GM21576 (cell line): ENCODE data around the gene RAB40C.

Experiments
- ATAC-seq: cut with Tn5 transposase; IDR thresholded peaks from one replicate; pipeline ENCODE4 v1.9.1; 2021; ENCODE audit warnings: mild to moderate bottlenecking, moderate library complexity; ENCODE audit not compliant: unreplicated experiment

RAB40C gene

DNA sequence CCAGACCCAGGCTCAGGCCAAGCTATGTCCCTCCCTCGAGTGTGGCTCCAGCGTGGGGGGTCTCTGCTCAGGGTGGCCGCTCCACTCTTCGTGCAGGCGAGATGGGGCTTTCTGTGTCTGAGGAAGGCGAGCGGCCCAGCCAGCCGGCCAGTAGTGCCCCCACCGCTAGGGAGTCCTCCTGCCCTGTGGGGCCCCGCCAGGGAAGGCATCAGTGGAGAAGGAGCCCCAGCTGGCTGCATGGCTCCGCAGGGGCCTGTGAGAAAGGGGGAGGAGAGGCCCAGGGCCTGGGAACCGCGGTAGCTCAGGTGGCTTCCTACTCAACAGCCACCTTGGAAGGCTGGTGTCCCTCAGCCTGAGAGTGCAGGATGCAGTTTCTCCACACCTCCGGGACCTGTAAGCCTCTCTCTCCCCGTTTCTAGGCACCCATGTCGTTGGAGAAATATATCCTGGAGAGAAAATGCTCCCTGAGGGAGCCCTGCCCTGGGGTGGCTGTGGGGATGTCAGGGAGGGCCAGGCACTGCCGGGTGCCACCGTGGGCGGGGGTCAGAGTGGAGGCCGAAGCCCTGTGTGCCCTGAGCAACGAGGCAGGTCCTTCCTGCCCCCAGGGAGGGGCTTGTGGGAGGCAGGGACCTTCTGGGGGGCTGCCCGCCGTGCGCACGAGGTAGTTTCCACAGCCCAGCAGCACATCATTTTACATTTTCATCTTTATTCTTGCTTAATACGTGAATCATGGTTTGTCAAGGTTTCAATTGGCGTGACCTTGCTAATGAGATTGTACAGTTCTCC lies 16.8 kb upstream of the RAB40C start:
- no peak for ATAC-seq

DNA sequence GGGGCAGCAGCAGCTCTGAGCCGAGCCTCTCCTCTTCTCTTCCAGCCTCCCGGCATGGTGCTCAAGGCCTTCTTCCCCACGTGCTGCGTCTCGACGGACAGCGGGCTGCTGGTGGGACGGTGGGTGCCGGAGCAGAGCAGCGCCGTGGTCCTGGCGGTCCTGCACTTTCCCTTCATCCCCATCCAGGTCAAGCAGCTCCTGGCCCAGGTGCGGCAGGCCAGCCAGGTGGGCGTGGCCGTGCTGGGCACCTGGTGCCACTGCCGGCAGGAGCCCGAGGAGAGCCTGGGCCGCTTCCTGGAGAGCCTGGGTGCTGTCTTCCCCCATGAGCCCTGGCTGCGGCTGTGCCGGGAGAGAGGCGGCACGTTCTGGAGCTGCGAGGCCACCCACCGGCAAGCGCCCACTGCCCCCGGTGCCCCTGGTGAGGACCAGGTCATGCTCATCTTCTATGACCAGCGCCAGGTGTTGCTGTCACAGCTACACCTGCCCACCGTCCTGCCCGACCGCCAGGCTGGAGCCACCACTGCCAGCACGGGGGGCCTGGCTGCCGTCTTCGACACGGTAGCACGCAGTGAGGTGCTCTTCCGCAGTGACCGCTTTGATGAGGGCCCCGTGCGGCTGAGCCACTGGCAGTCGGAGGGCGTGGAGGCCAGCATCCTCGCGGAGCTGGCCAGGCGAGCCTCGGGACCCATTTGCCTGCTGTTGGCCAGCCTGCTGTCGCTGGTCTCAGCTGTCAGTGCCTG lies 15.7 kb upstream of the RAB40C start:
- no peak for ATAC-seq

DNA sequence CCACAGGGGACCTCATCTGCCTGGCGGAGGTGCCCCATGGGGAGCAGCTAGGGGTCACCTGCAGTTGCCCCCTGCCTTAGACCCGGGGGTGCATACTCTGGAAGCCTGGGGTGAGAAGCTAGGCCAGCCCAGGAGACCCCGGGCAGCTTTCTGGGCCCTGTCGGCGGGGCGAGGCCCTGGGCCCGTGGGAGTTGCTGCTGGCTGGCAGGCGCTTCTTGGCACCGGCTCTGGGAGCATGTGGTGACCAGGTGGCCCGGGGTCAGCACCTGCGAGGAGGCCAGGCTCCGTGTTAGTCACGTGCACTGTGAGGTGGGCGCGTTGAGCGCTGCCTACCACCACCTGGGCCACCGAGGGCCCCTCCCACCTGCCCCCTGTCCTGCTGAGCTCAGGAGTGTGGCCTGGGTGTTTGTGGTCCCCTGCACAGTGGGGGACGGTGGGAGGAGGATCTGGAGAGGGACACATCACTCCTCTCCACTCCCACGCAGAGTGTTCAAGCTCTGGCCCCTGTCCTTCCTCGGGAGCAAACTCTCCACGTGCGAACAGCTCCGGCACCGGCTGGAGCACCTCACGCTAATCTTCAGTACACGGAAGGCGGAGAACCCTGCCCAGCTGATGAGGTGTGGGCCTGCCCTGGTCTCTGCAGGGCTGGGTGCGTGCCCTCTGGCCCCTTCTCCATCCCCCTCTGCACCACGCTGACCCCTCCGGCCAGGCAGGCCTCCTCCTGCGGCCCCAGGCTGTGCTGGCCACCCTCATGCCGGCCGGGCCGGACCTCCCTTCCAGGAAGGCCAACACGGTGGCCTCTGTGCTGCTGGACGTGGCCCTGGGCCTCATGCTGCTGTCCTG lies 14.3 kb upstream of the RAB40C start:
- ATAC-seq: no peak

GRCh38 chr16:576197-576822 lies 13.6 kb upstream of the RAB40C start:
- no peak for ATAC-seq

DNA sequence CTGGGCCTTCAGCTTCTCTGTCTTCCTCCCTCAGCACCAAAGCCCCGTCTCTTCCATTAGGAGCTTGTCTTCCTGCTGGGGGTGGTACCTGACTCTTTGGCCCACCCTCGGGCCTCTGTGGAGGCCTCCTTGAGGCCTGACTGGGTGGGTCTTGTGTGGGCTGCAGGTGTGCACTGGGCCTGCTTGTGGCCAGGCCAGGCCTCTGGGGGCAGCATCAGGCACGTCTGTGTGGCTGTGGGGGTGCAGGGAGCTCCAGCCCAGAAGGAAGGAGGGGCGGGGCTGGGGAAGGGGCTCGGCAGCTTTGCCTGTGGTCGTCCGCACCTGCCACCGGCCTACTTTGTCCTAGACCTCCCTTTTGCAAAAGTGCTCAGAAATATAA lies 13.1 kb upstream of the RAB40C start:
- no peak for ATAC-seq

- ATAC-seq: no peak
Measured at GRCh38 chr16:577796-578195, 12.1 kb upstream of the RAB40C start.

GRCh38 chr16:578232-578869 lies 11.5 kb upstream of the RAB40C start:
- no peak for ATAC-seq

- no peak for ATAC-seq
Measured at GRCh38 chr16:578870-579405, 10.9 kb upstream of the RAB40C start.

DNA sequence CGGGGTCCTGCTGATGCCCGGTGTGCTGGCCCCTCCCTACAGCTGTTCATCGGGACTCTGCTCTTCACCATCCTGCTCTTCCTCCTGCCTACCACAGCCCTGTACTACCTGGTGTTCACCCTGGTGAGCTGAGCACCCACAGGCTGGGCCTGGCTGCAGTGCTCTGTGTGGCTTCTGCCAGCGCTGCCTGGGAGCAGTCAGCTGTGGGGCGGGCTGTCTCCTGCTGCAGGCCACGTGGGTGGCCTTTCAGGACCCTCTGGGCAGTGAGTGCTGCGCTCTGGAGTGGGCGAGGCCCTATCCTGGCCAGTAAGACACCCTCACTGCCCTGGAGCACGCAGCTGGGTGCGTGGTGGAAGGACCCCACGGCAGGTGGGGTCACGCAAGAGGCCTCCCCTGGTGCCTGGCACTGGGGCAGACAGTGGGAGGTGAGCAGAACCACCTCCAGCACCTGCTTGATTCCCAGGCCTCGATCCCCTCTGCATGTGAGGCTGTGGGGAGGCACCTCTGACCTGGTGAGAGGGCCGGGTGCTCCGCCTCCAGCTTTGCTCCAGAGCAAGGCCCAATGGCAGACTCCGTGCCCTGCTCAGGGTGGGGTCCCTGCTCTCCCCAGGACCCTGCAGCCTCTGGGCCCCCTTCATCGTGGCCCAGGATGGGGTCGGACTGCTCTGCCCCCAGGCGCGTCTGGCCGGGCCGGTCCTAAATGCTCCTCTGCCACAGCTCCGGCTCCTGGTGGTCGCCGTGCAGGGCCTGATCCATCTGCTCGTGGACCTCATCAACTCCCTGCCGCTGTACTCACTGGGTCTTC lies 9.5 kb upstream of the RAB40C start:
- ATAC-seq: no peak

DNA sequence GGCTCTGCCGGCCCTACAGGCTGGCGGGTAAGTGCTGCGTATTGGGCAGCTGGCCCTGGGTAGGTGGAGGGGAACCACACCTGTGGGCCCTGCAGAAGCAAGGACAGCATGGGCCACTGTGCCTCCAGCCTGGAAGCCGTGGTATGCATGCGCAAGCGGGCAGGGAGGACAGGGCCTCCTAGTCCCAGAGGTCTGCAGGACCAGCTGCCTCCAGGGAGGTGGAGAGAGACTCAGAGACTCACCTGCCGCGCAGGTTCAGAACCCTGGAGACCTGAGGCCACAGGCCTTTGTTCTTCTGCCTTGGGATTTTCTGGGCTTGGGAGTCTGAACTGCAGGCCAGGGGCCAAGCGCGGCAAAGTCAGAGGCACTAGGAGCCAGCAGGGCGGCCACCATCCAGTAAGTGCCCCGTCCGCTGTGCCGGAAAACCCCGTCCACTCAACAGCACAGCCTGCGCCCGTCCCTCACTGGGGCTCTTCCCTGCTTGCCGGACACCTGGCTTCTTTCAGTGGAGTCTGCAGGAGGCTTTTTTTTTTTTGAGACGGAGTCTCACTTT lies 8.8 kb upstream of the RAB40C start:
- no peak for ATAC-seq

- no peak for ATAC-seq
Measured at GRCh38 chr16:582218-582613, 7.7 kb upstream of the RAB40C start.

DNA sequence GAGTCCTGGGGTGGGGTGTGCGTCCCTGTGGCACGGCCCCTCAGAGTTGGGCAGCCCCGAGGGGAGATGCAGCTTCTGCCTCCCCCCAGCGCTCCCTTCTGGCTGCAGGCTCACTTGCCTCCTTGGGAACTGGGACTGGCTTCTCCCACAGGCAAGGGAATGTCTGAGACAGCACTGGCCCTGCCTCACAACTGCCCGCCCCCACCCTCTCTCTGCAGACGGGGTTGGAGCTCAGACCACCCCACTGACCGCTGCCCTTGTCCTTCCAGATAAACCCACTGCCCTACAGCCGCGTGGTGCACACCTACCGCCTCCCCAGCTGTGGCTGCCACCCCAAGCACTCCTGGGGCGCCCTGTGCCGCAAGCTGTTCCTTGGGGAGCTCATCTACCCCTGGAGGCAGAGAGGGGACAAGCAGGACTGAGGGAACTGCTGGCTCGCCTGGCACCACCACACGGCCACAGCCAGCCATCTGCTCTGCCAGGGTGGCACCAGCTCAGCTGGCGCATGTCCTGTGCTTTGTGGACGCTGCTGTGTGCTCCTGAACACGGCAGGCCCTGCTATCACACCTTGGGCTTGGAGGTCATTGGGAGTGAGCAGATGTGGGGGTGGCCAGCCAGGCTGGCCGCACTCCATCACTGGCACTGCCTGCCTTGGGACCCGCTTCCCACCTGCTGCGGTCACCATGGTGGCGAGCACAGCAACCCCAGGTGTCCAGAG lies 7.1 kb upstream of the RAB40C start:
- no peak for ATAC-seq

DNA sequence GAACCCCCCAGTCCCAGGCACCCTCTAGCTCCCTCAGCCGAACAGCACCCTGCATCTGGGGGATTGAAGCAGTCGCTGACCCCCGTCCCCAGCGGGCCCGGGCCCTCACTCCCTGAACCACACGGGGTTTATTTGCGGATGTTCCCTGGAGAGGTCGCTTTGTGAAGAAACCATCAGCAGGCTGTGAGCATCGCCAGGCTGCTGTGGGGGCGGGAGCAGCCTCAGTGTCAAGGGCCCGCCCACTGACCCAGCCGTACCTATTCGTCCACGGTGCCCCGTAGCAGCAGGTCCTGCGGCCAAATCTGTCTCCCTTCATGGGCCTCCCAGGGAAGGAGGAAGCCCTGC lies 6.4 kb upstream of the RAB40C start:
- ATAC-seq: no peak

GRCh38 chr16:583815-584591 lies 5.9 kb upstream of the RAB40C start:
- no peak for ATAC-seq

DNA sequence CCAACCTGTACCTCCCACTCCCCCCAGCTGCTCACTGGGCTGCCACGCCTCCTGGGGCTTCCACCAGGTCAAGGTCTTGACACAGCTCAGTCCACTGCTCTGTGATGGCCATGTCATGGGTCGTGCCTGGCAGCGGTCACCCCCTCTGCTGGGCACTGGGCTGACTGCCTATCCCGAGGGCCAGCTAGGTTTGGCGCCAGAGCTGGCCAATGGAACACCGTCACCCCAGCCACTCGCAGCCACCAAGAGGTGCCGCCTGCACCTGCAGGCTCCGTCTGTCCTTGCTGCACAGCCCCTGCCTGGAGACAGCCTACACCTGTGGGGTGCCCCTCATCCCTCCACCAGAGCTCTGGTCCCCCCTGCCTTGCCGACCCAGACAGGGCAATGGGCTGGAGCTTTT lies 4.5 kb upstream of the RAB40C start:
- no peak for ATAC-seq

- no peak for ATAC-seq
Measured at GRCh38 chr16:586047-586644, 3.7 kb upstream of the RAB40C start.
